H1 (cell line): Measurements from ENCODE around the gene DYRK1A. TPM values are rescaled to one million over a fixed set of nuclear protein-coding genes. Genes with fewer than 3 reads are reported as not detected.

Source experiments
- CTCF ChIA-PET: fragments of 300-600 bp; sonication (Branson Sonifier 250); formaldehyde crosslinking; loops from one replicate; lab custom pipeline; 2021; ENCODE audit not compliant: partially characterized antibody; lab: Charles Lee
- POLR2A ChIA-PET: fragments of 300-600 bp; sonication (Branson Sonifier 250); formaldehyde crosslinking; loops from one replicate; lab custom pipeline; 2021; ENCODE audit warnings: inconsistent platforms; ENCODE audit not compliant: partially characterized antibody; lab: Charles Lee
- DNase-seq, 2 experiments: peaks; one replicate each; pipeline versions ENCODE4 v3.0.0 to v3.0.0-alpha.2; 2010 to 2022; ENCODE audit warnings: low spot score in 2 of 2, low read depth in 1 of 2, mixed read lengths in 1 of 2
- FAIRE-seq: peaks from 2 replicates; lab custom pipeline; 2011; peaks lifted over from hg19 to GRCh38; lab: Jason Lieb, UNC
- H2AFZ ChIP-seq: 2 replicates; pipeline ENCODE4 v1.8.1; 2012; ENCODE audit warnings: low read length, inconsistent platforms
- H2AK5ac ChIP-seq: 2 replicates; pipeline ENCODE4 v1.6.1; 2013; ENCODE audit warnings: low read depth, low read length
- H2BK120ac ChIP-seq: replicated peaks from 2 replicates; pipeline ENCODE3; 2013; ENCODE audit warnings: low read depth, low read length, inconsistent platforms
- H2BK12ac ChIP-seq: 2 replicates; pipeline ENCODE4 v1.6.1; 2013; ENCODE audit warnings: low read depth, low read length
- H2BK15ac ChIP-seq: 2 replicates; pipeline ENCODE4 v1.6.1; 2013; ENCODE audit warnings: low read length
- H2BK20ac ChIP-seq: 2 replicates; pipeline ENCODE4 v1.6.1; 2013; ENCODE audit warnings: low read length
- H2BK5ac ChIP-seq: 2 replicates; pipeline ENCODE4 v1.6.1; 2013; ENCODE audit warnings: low read depth, low read length
- H3K14ac ChIP-seq: 2 replicates; pipeline ENCODE4 v1.6.1; 2013; ENCODE audit warnings: inconsistent platforms; ENCODE audit not compliant: insufficient read length
- H3K18ac ChIP-seq: 2 replicates; pipeline ENCODE4 v1.6.1; 2013; ENCODE audit warnings: low read length; ENCODE audit errors: extremely low read depth
- H3K23ac ChIP-seq: 2 replicates; pipeline ENCODE4 v1.6.1; 2013; ENCODE audit warnings: inconsistent platforms; ENCODE audit not compliant: insufficient read length
- H3K23me2 ChIP-seq: 2 replicates; pipeline ENCODE4 v1.6.1; 2013; ENCODE audit warnings: low read depth, low read length
- H3K27ac ChIP-seq: 2 replicates; pipeline ENCODE4 v1.6.1; 2011; ENCODE audit warnings: low read depth, low read length, inconsistent platforms
- H3K27me3 ChIP-seq, 4 experiments: replicated peaks in 1 of 4; 1 replicate in 1 of 4; 2 replicates in 3 of 4; pipeline versions ENCODE4 v1.6.1 to v1.8.1; 2011 to 2013; ENCODE audit warnings: low read length in 3 of 4, mild to moderate bottlenecking in 3 of 4, inconsistent platforms in 2 of 4, mixed read lengths in 2 of 4, moderate library complexity in 1 of 4; ENCODE audit not compliant: control insufficient read depth in 3 of 4, insufficient read depth in 3 of 4; ENCODE audit errors: extremely low read depth in 1 of 4
- H3K36me3 ChIP-seq, 4 experiments: 2 replicates each; pipeline versions ENCODE4 v1.6.1 to v1.8.1; 2011 to 2013; ENCODE audit warnings: mild to moderate bottlenecking in 4 of 4, low read length in 3 of 4, moderate library complexity in 2 of 4, control low read depth in 1 of 4, inconsistent platforms in 1 of 4; ENCODE audit not compliant: insufficient read depth in 4 of 4, control insufficient read depth in 2 of 4
- H3K4ac ChIP-seq: replicated peaks from 2 replicates; pipeline ENCODE3; 2013; ENCODE audit warnings: low read length, low read depth, mixed read lengths, inconsistent platforms; ENCODE audit not compliant: insufficient read length
- H3K4me1 ChIP-seq, 4 experiments: replicated peaks in 1 of 4; 1 replicate in 1 of 4; 2 replicates in 3 of 4; pipeline versions ENCODE4 v1.6.1 to v1.8.1; 2011 to 2013; ENCODE audit warnings: low read length in 3 of 4, inconsistent platforms in 2 of 4, mixed read lengths in 1 of 4; ENCODE audit not compliant: insufficient read depth in 4 of 4, control insufficient read depth in 3 of 4
- H3K4me2 ChIP-seq, 2 experiments: 2 replicates each; pipeline versions ENCODE4 v1.6.1 to v1.8.1; 2011 to 2013; ENCODE audit warnings: low read depth in 2 of 2, low read length in 2 of 2, control low read depth in 1 of 2, inconsistent platforms in 1 of 2, mild to moderate bottlenecking in 1 of 2; ENCODE audit not compliant: insufficient read depth in 1 of 2
- H3K4me3 ChIP-seq, 4 experiments: fragments of 200-600, 300-600 bp in 1 of 4; sonication (generic), shearing (Covaris generic), sonication (Bioruptor Twin) in 1 of 4; 2 replicates each; pipeline versions ENCODE4 v1.5.1 to v1.8.1; 2011 to 2016; ENCODE audit warnings: low read length in 4 of 4, low read depth in 3 of 4, control low read depth in 2 of 4, inconsistent platforms in 2 of 4, mild to moderate bottlenecking in 2 of 4, mixed read lengths in 1 of 4, moderate library complexity in 1 of 4; ENCODE audit not compliant: insufficient read depth in 2 of 4; ENCODE audit errors: extremely low read depth in 1 of 4
- H3K56ac ChIP-seq: replicated peaks from 2 replicates; pipeline ENCODE3; 2013; ENCODE audit warnings: low read depth, mild to moderate bottlenecking, mixed read lengths, low read length, inconsistent platforms; ENCODE audit not compliant: insufficient read length
- H3K79me1 ChIP-seq: 2 replicates; pipeline ENCODE4 v1.6.1; 2013; ENCODE audit warnings: low read depth, low read length, control low read depth
- H3K79me2 ChIP-seq, 2 experiments: 2 replicates each; pipeline versions ENCODE4 v1.6.1 to v1.8.1; 2012 to 2013; ENCODE audit warnings: low read length in 2 of 2, mild to moderate bottlenecking in 2 of 2, inconsistent platforms in 1 of 2; ENCODE audit not compliant: insufficient read depth in 2 of 2, control insufficient read depth in 1 of 2
- H3K9ac ChIP-seq, 4 experiments: replicated peaks in 1 of 4; 1 replicate in 1 of 4; 2 replicates in 3 of 4; pipeline versions ENCODE4 v1.6.1 to v1.8.1; 2011 to 2013; ENCODE audit warnings: low read depth in 3 of 4, low read length in 3 of 4, control low read depth in 2 of 4, mild to moderate bottlenecking in 2 of 4, moderate library complexity in 2 of 4, inconsistent platforms in 1 of 4; ENCODE audit errors: extremely low read depth in 1 of 4
- H3K9me3 ChIP-seq, 2 experiments: 2 replicates each; pipeline versions ENCODE4 v1.6.1 to v1.8.1; 2012 to 2013; ENCODE audit warnings: mild to moderate bottlenecking in 2 of 2, moderate library complexity in 2 of 2, control low read depth in 1 of 2, inconsistent platforms in 1 of 2, low read depth in 1 of 2, low read length in 1 of 2, mixed read lengths in 1 of 2; ENCODE audit not compliant: insufficient read depth in 2 of 2
- H4K20me1 ChIP-seq, 2 experiments: replicated peaks in 1 of 2; 2 replicates each; pipeline versions ENCODE3 to v1.8.1; 2011 to 2013; ENCODE audit warnings: inconsistent platforms in 2 of 2, low read length in 2 of 2, mild to moderate bottlenecking in 1 of 2; ENCODE audit not compliant: insufficient read depth in 2 of 2, control insufficient read depth in 1 of 2
- H4K5ac ChIP-seq: 2 replicates; pipeline ENCODE4 v1.6.1; 2013; ENCODE audit warnings: low read length, low read depth, mixed read lengths, inconsistent platforms; ENCODE audit not compliant: insufficient read length
- H4K8ac ChIP-seq: 2 replicates; pipeline ENCODE4 v1.8.0; 2013; ENCODE audit warnings: mild to moderate bottlenecking, moderate library complexity, low read length, inconsistent platforms; ENCODE audit not compliant: insufficient read depth; ENCODE audit errors: extremely low read depth
- H4K91ac ChIP-seq: replicated peaks from 2 replicates; pipeline ENCODE3; 2013; ENCODE audit warnings: low read length, mixed read lengths, inconsistent platforms; ENCODE audit not compliant: insufficient read length
- EGR1 ChIP-seq: IDR thresholded peaks from 2 replicates; pipeline ENCODE4 v1.6.1; 2011; ENCODE audit warnings: low read depth, low read length, borderline replicate concordance
- POLR2A ChIP-seq, 2 experiments: IDR thresholded peaks; 1 replicate in 1 of 2; 2 replicates in 1 of 2; pipeline ENCODE4 v1.6.1; 2011; ENCODE audit warnings: low read depth in 2 of 2, low read length in 2 of 2, mild to moderate bottlenecking in 2 of 2; ENCODE audit errors: control extremely low read depth in 1 of 2
- POLR2AphosphoS5 ChIP-seq: IDR thresholded peaks from 2 replicates; pipeline ENCODE4 v1.6.1; 2011; ENCODE audit warnings: low read depth, low read length
- SP1 ChIP-seq: IDR thresholded peaks from 2 replicates; pipeline ENCODE4 v1.6.1; 2011; ENCODE audit warnings: low read depth, low read length
- WGBS, 2 experiments: shearing (Covaris generic) in 1 of 2; methylation state at CpG; one replicate each; pipeline versions ENCODE4 v1.1.6 to v1.1.7; 2013 to 2015; ENCODE audit warnings: low lambda C conversion rate in 2 of 2, mixed read lengths in 2 of 2, inconsistent platforms in 1 of 2, low coverage in 1 of 2, missing lambda C conversion rate in 1 of 2; ENCODE audit not compliant: insufficient replicate concordance in 2 of 2, insufficient coverage in 1 of 2, insufficient read length in 1 of 2; ENCODE audit errors: extremely low coverage in 1 of 2, missing lambda C conversion rate in 1 of 2; 5-methylcytosine and 5-hydroxymethylcytosine counted together
- polyA plus RNA-seq, 7 experiments: library from polyadenylated mRNA; depleted of rRNA in 3 of 7; stranded (reverse) in 5 of 7; unstranded in 2 of 7; fragments of >200 nt in 5 of 7; fragments of 200-250 nt in 2 of 7; gene quantifications; 1 replicate in 5 of 7; 2 replicates in 1 of 7; 4 replicates in 1 of 7; pipeline versions ENCODE4 v1.2.1 to v1.2.3, GENCODE V29; 2011 to 2013; ENCODE audit warnings: missing spikeins in 2 of 7, mixed read lengths in 2 of 7
- total RNA-seq: library from RNA; stranded (reverse); fragmentation: NEBNext Ultra II Directional; extraction: Animal tissue kit (Norgen Biotek cat#: 25700); gene quantifications from 2 replicates; pipeline ENCODE4 v1.2.1, GENCODE V29; 2021
- TF ChIP-seq, protein P1 (sequence below): IDR thresholded peaks from 2 replicates; pipeline ENCODE4 v1.6.1; 2011; ENCODE audit warnings: low read depth, mild to moderate bottlenecking, low read length; ENCODE audit not compliant: insufficient read depth

DYRK1A gene
- total and polyA plus RNA-seq, 2 of the 8 experiments (the other 6 are each of a cell fraction or from before 2014, with no cell fraction given) = 61.1 to 62.2 TPM

DNA sequence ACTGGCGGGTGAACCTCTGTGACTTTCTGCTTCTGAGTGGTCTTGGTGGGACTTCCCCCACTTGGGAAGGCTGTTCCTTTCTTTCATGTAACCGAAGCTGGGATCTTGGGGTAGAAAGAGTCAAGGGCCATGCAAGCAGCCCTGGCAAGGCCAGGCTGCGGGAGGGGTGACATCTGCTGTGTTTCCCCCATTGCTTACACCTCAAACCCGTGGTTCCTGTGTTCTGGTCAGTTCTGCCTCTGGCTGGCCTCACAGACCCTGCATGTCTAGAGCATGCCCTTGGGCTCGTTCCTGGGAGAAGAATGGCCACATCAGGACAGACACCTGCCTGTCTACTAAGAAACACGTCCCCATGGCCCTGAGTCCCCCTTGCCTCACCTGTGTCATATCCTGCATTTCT, 207.7 kb downstream of the DYRK1A start:
- Histone ChIP-seq H4K5ac (no peak overlapping the region), H2BK12ac (peak overlapping the region; percentile 80; the same call in 1 of the 2 replicates), H4K20me1 (no peaks in the 10 kb centered on the region), H3K36me3 (no peaks in the 10 kb centered on the region; a peak in 2 of 8 replicates), H3K27ac (no peak overlapping the region), H2BK5ac (peak overlapping the region; percentile 61; the same call in 1 of the 2 replicates), H3K9me3 (peaks cover 4 to 13% of the 10 kb centered on the region in 2 experiments), H3K14ac (no peak overlapping the region), H3K79me1 (no peaks in the 10 kb centered on the region), H2BK20ac (peak overlapping the region; percentile 54; the same call in 1 of the 2 replicates), H3K56ac (no peak overlapping the region), H3K18ac (no peak overlapping the region), H2BK15ac (no peak overlapping the region), H4K91ac (peak overlapping the region; percentile 61), H3K4me3 (no peak overlapping the region), H3K23me2 (no peaks in the 10 kb centered on the region), H3K23ac (no peak overlapping the region), H3K79me2 (no peaks in the 10 kb centered on the region), H2AK5ac (no peak overlapping the region; the same call in 1 of the 2 replicates), H3K9ac (no peak overlapping the region), H3K4me2 (no peak overlapping the region), H3K4me1 (no peaks in the 10 kb centered on the region), H3K27me3 (no peaks in the 10 kb centered on the region), H4K8ac (peak overlapping the region; percentile 78), H2BK120ac (no peak overlapping the region), H3K4ac (no peak overlapping the region), H2AFZ (no peak overlapping the region)
- FAIRE-seq = no peak
- TF ChIP-seq EGR1 (no peak), POLR2A (IDR thresholded peaks at IDR 0.05; ENCODE audit: control extremely low read depth in 1 of 2, low read depth in 2 of 2, low read length in 2 of 2) (no peak), SP1 (no peak), POLR2AphosphoS5 (no peak)
- TF ChIP-seq, protein P1, sequence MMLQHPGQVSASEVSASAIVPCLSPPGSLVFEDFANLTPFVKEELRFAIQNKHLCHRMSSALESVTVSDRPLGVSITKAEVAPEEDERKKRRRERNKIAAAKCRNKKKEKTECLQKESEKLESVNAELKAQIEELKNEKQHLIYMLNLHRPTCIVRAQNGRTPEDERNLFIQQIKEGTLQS = no peak
- ChIA-PET CTCF (interaction anchor here (1.0 kb wide), 1 partner anchor 201 kb away, joined by 3 read pairs; no protein-coding TSS in a partner anchor), POLR2A (interaction anchor here (6.1 kb wide), 1 partner anchor 10 kb away, joined by 22 read pairs; no protein-coding TSS in a partner anchor)
- WGBS, 2 experiments = 92% methylated on average over 6 of the region's 6 CpGs; no CpG with 5 or more reads in 1 of the 2 experiments
- no peak for DNase-seq
